Measurements from ENCODE around the gene ADGRD1.

DNA sequence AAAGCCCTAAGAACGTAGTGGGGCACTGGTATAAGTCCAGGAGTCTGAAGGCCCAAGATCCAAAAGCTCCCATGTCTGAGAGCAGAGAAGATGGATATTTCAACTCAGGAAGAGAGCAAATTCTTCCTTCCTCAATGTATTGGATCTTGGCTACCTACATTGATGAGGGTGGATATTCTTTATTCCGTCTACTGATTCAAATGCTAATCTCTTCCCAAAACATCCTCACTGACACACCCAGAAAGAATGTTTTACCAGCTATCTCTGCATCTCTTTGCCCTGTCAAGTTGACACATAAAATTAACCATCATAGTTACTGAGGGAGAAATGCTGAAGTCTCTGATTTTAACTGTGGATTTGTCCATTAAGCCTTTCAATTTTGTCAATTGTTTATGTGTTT lies 16.6 kb upstream of the ADGRD1 start:
- TF ChIP-seq, protein P1, sequence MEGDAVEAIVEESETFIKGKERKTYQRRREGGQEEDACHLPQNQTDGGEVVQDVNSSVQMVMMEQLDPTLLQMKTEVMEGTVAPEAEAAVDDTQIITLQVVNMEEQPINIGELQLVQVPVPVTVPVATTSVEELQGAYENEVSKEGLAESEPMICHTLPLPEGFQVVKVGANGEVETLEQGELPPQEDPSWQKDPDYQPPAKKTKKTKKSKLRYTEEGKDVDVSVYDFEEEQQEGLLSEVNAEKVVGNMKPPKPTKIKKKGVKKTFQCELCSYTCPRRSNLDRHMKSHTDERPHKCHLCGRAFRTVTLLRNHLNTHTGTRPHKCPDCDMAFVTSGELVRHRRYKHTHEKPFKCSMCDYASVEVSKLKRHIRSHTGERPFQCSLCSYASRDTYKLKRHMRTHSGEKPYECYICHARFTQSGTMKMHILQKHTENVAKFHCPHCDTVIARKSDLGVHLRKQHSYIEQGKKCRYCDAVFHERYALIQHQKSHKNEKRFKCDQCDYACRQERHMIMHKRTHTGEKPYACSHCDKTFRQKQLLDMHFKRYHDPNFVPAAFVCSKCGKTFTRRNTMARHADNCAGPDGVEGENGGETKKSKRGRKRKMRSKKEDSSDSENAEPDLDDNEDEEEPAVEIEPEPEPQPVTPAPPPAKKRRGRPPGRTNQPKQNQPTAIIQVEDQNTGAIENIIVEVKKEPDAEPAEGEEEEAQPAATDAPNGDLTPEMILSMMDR (IDR thresholded peaks at IDR 0.05): no peak
- no peak for TF ChIP-seq POLR2A (IDR thresholded peaks at IDR 0.05)
